ENCODE measurements around the gene ZFP42. TPM values are rescaled to one million over a fixed set of nuclear protein-coding genes. Genes with fewer than 3 reads are reported as not detected.

The ZFP42 gene
- total RNA-seq, 1 experiment from 2014 or later: 0.12 TPM

GRCh38 chr4:187961171-187961570 lies 34.4 kb upstream of the ZFP42 start:
- Histone ChIP-seq H3K27me3 (ENCODE audit: insufficient read depth, low read length) (0 out of 2 replicates have a peak, but pooled peaks cover 6% of the 10 kb centered on the region), H3K79me2 (ENCODE audit: insufficient read depth, low read length) (no peaks in the 10 kb centered on the region), H3K9me2 (ENCODE audit: insufficient read depth) (no peaks in the 10 kb centered on the region), H3K4me3 (replicated peaks in 1 of 2; ENCODE audit: low read depth in 1 of 2, low read length in 2 of 2) (no peak overlapping the region), H3K36me3 (ENCODE audit: control insufficient read depth in 1 of 2, insufficient read depth in 2 of 2, low read length in 2 of 2) (no peaks in the 10 kb centered on the region), H3K27ac (ENCODE audit: low read depth, low read length) (no peak overlapping the region), H2AFZ (ENCODE audit: low read depth, low read length, poor library complexity, severe bottlenecking) (no peak overlapping the region), H3K9me3 (ENCODE audit: control insufficient read depth in 1 of 2, insufficient read depth in 1 of 2, low read depth in 1 of 2, low read length in 2 of 2) (no peaks in the 10 kb centered on the region), H4K20me1 (ENCODE audit: insufficient read depth) (no peaks in the 10 kb centered on the region), H3K4me2 (ENCODE audit: low read length) (no peak overlapping the region), H3K4me1 (ENCODE audit: control insufficient read depth in 1 of 2, insufficient read depth in 2 of 2, low read length in 2 of 2) (no peaks in the 10 kb centered on the region), H3K9ac (ENCODE audit: low read length) (no peak overlapping the region)
- CTCF ChIA-PET: no interaction called here
- intact Hi-C loops (cut with micrococcal nuclease): no loop called here
- no peak for ATAC-seq
- BruUV-seq (replicated peaks): no TSS peak
- RAD21 ChIA-PET (ENCODE audit: low non-redundant PET in 1 of 2, low total read pairs in 2 of 2, uncharacterized antibody in 2 of 2, unreplicated experiment in 2 of 2): no interaction called here
- no peak for TF ChIP-seq JUND (IDR thresholded peaks at IDR 0.05)
- no peak for TF ChIP-seq SRF (IDR thresholded peaks at IDR 0.05; ENCODE audit: low read depth)
- no peak for TF ChIP-seq ZFX (IDR thresholded peaks at IDR 0.05)
- no peak for TF ChIP-seq REST (IDR thresholded peaks at IDR 0.05; ENCODE audit: low read depth)
- TF ChIP-seq POLR2A (IDR thresholded peaks at IDR 0.05; ENCODE audit: borderline replicate concordance, extremely low read depth, insufficient read depth, insufficient read length): no peak
- no peak for TF ChIP-seq RAD21 (IDR thresholded peaks at IDR 0.05; ENCODE audit: low read depth)
- no peak for TF ChIP-seq ELF1 (IDR thresholded peaks at IDR 0.05; ENCODE audit: borderline replicate concordance, low read depth)
- TF ChIP-seq CEBPB (IDR thresholded peaks at IDR 0.05; ENCODE audit: low read depth): no peak
- TF ChIP-seq EGR1 (IDR thresholded peaks at IDR 0.05; ENCODE audit: low read depth): no peak
- no peak for TF ChIP-seq YY1 (IDR thresholded peaks at IDR 0.05; ENCODE audit: extremely low read depth, insufficient replicate concordance, low read depth, low read length)
- TF ChIP-seq FOSL1 (IDR thresholded peaks at IDR 0.05; ENCODE audit: low read depth): no peak
- no peak for TF ChIP-seq SIN3A (IDR thresholded peaks at IDR 0.05; ENCODE audit: low read depth)
- no peak for TF ChIP-seq EZH2 (IDR thresholded peaks at IDR 0.05)
- no peak for TF ChIP-seq CTCF (IDR thresholded peaks at IDR 0.05 in 2 of 3, conservative IDR thresholded peaks at IDR 0.05 in 1 of 3; ENCODE audit: borderline replicate concordance in 1 of 3, insufficient read depth in 1 of 3, low read depth in 2 of 3, low read length in 2 of 3)
- TF ChIP-seq SP1 (IDR thresholded peaks at IDR 0.05; ENCODE audit: low read depth): no peak
- TF ChIP-seq EZH2phosphoT487 (IDR thresholded peaks at IDR 0.05; ENCODE audit: borderline replicate concordance): no peak
- POLR2A ChIA-PET: no interaction called here
- no peak for DNase-seq (ENCODE audit: low read depth, low spot score)
